H1 (cell line): ENCODE results near the gene DOP1A. TPM values are rescaled to one million over a fixed set of nuclear protein-coding genes. Genes with fewer than 3 reads are reported as not detected.

Experiments used
- CTCF ChIA-PET: fragments of 300-600 bp; sonication (Branson Sonifier 250); formaldehyde crosslinking; loops from one replicate; lab custom pipeline; 2021; ENCODE audit not compliant: partially characterized antibody; lab: Charles Lee
- POLR2A ChIA-PET: fragments of 300-600 bp; sonication (Branson Sonifier 250); formaldehyde crosslinking; loops from one replicate; lab custom pipeline; 2021; ENCODE audit warnings: inconsistent platforms; ENCODE audit not compliant: partially characterized antibody; lab: Charles Lee
- DNase-seq, 2 experiments: peaks; one replicate each; pipeline versions ENCODE4 v3.0.0 to v3.0.0-alpha.2; 2010 to 2022; ENCODE audit warnings: low spot score in 2 of 2, low read depth in 1 of 2, mixed read lengths in 1 of 2
- FAIRE-seq: peaks from 2 replicates; lab custom pipeline; 2011; peaks lifted over from hg19 to GRCh38; lab: Jason Lieb, UNC
- H2AFZ ChIP-seq: 2 replicates; pipeline ENCODE4 v1.8.1; 2012; ENCODE audit warnings: low read length, inconsistent platforms
- H2AK5ac ChIP-seq: 2 replicates; pipeline ENCODE4 v1.6.1; 2013; ENCODE audit warnings: low read depth, low read length
- H2BK120ac ChIP-seq: replicated peaks from 2 replicates; pipeline ENCODE3; 2013; ENCODE audit warnings: low read depth, low read length, inconsistent platforms
- H2BK12ac ChIP-seq: 2 replicates; pipeline ENCODE4 v1.6.1; 2013; ENCODE audit warnings: low read depth, low read length
- H2BK15ac ChIP-seq: 2 replicates; pipeline ENCODE4 v1.6.1; 2013; ENCODE audit warnings: low read length
- H2BK20ac ChIP-seq: 2 replicates; pipeline ENCODE4 v1.6.1; 2013; ENCODE audit warnings: low read length
- H2BK5ac ChIP-seq: 2 replicates; pipeline ENCODE4 v1.6.1; 2013; ENCODE audit warnings: low read depth, low read length
- H3K14ac ChIP-seq: 2 replicates; pipeline ENCODE4 v1.6.1; 2013; ENCODE audit warnings: inconsistent platforms; ENCODE audit not compliant: insufficient read length
- H3K18ac ChIP-seq: 2 replicates; pipeline ENCODE4 v1.6.1; 2013; ENCODE audit warnings: low read length; ENCODE audit errors: extremely low read depth
- H3K23ac ChIP-seq: 2 replicates; pipeline ENCODE4 v1.6.1; 2013; ENCODE audit warnings: inconsistent platforms; ENCODE audit not compliant: insufficient read length
- H3K23me2 ChIP-seq: 2 replicates; pipeline ENCODE4 v1.6.1; 2013; ENCODE audit warnings: low read depth, low read length
- H3K27ac ChIP-seq: 2 replicates; pipeline ENCODE4 v1.6.1; 2011; ENCODE audit warnings: low read depth, low read length, inconsistent platforms
- H3K27me3 ChIP-seq, 4 experiments: replicated peaks in 1 of 4; 1 replicate in 1 of 4; 2 replicates in 3 of 4; pipeline versions ENCODE4 v1.6.1 to v1.8.1; 2011 to 2013; ENCODE audit warnings: low read length in 3 of 4, mild to moderate bottlenecking in 3 of 4, inconsistent platforms in 2 of 4, mixed read lengths in 2 of 4, moderate library complexity in 1 of 4; ENCODE audit not compliant: control insufficient read depth in 3 of 4, insufficient read depth in 3 of 4; ENCODE audit errors: extremely low read depth in 1 of 4
- H3K36me3 ChIP-seq, 4 experiments: 2 replicates each; pipeline versions ENCODE4 v1.6.1 to v1.8.1; 2011 to 2013; ENCODE audit warnings: mild to moderate bottlenecking in 4 of 4, low read length in 3 of 4, moderate library complexity in 2 of 4, control low read depth in 1 of 4, inconsistent platforms in 1 of 4; ENCODE audit not compliant: insufficient read depth in 4 of 4, control insufficient read depth in 2 of 4
- H3K4ac ChIP-seq: replicated peaks from 2 replicates; pipeline ENCODE3; 2013; ENCODE audit warnings: low read length, low read depth, mixed read lengths, inconsistent platforms; ENCODE audit not compliant: insufficient read length
- H3K4me1 ChIP-seq, 4 experiments: replicated peaks in 1 of 4; 1 replicate in 1 of 4; 2 replicates in 3 of 4; pipeline versions ENCODE4 v1.6.1 to v1.8.1; 2011 to 2013; ENCODE audit warnings: low read length in 3 of 4, inconsistent platforms in 2 of 4, mixed read lengths in 1 of 4; ENCODE audit not compliant: insufficient read depth in 4 of 4, control insufficient read depth in 3 of 4
- H3K4me2 ChIP-seq, 2 experiments: 2 replicates each; pipeline versions ENCODE4 v1.6.1 to v1.8.1; 2011 to 2013; ENCODE audit warnings: low read depth in 2 of 2, low read length in 2 of 2, control low read depth in 1 of 2, inconsistent platforms in 1 of 2, mild to moderate bottlenecking in 1 of 2; ENCODE audit not compliant: insufficient read depth in 1 of 2
- H3K4me3 ChIP-seq, 4 experiments: fragments of 200-600, 300-600 bp in 1 of 4; sonication (generic), shearing (Covaris generic), sonication (Bioruptor Twin) in 1 of 4; 2 replicates each; pipeline versions ENCODE4 v1.5.1 to v1.8.1; 2011 to 2016; ENCODE audit warnings: low read length in 4 of 4, low read depth in 3 of 4, control low read depth in 2 of 4, inconsistent platforms in 2 of 4, mild to moderate bottlenecking in 2 of 4, mixed read lengths in 1 of 4, moderate library complexity in 1 of 4; ENCODE audit not compliant: insufficient read depth in 2 of 4; ENCODE audit errors: extremely low read depth in 1 of 4
- H3K56ac ChIP-seq: replicated peaks from 2 replicates; pipeline ENCODE3; 2013; ENCODE audit warnings: low read depth, mild to moderate bottlenecking, mixed read lengths, low read length, inconsistent platforms; ENCODE audit not compliant: insufficient read length
- H3K79me1 ChIP-seq: 2 replicates; pipeline ENCODE4 v1.6.1; 2013; ENCODE audit warnings: low read depth, low read length, control low read depth
- H3K79me2 ChIP-seq, 2 experiments: 2 replicates each; pipeline versions ENCODE4 v1.6.1 to v1.8.1; 2012 to 2013; ENCODE audit warnings: low read length in 2 of 2, mild to moderate bottlenecking in 2 of 2, inconsistent platforms in 1 of 2; ENCODE audit not compliant: insufficient read depth in 2 of 2, control insufficient read depth in 1 of 2
- H3K9ac ChIP-seq, 4 experiments: replicated peaks in 1 of 4; 1 replicate in 1 of 4; 2 replicates in 3 of 4; pipeline versions ENCODE4 v1.6.1 to v1.8.1; 2011 to 2013; ENCODE audit warnings: low read depth in 3 of 4, low read length in 3 of 4, control low read depth in 2 of 4, mild to moderate bottlenecking in 2 of 4, moderate library complexity in 2 of 4, inconsistent platforms in 1 of 4; ENCODE audit errors: extremely low read depth in 1 of 4
- H3K9me3 ChIP-seq, 2 experiments: 2 replicates each; pipeline versions ENCODE4 v1.6.1 to v1.8.1; 2012 to 2013; ENCODE audit warnings: mild to moderate bottlenecking in 2 of 2, moderate library complexity in 2 of 2, control low read depth in 1 of 2, inconsistent platforms in 1 of 2, low read depth in 1 of 2, low read length in 1 of 2, mixed read lengths in 1 of 2; ENCODE audit not compliant: insufficient read depth in 2 of 2
- H4K20me1 ChIP-seq, 2 experiments: replicated peaks in 1 of 2; 2 replicates each; pipeline versions ENCODE3 to v1.8.1; 2011 to 2013; ENCODE audit warnings: inconsistent platforms in 2 of 2, low read length in 2 of 2, mild to moderate bottlenecking in 1 of 2; ENCODE audit not compliant: insufficient read depth in 2 of 2, control insufficient read depth in 1 of 2
- H4K5ac ChIP-seq: 2 replicates; pipeline ENCODE4 v1.6.1; 2013; ENCODE audit warnings: low read length, low read depth, mixed read lengths, inconsistent platforms; ENCODE audit not compliant: insufficient read length
- H4K8ac ChIP-seq: 2 replicates; pipeline ENCODE4 v1.8.0; 2013; ENCODE audit warnings: mild to moderate bottlenecking, moderate library complexity, low read length, inconsistent platforms; ENCODE audit not compliant: insufficient read depth; ENCODE audit errors: extremely low read depth
- H4K91ac ChIP-seq: replicated peaks from 2 replicates; pipeline ENCODE3; 2013; ENCODE audit warnings: low read length, mixed read lengths, inconsistent platforms; ENCODE audit not compliant: insufficient read length
- CHD2 ChIP-seq: IDR thresholded peaks from 2 replicates; pipeline ENCODE4 v1.6.1; 2012; ENCODE audit warnings: low read length, improper control_type of control experiment
- WGBS, 2 experiments: shearing (Covaris generic) in 1 of 2; methylation state at CpG; one replicate each; pipeline versions ENCODE4 v1.1.6 to v1.1.7; 2013 to 2015; ENCODE audit warnings: low lambda C conversion rate in 2 of 2, mixed read lengths in 2 of 2, inconsistent platforms in 1 of 2, low coverage in 1 of 2, missing lambda C conversion rate in 1 of 2; ENCODE audit not compliant: insufficient replicate concordance in 2 of 2, insufficient coverage in 1 of 2, insufficient read length in 1 of 2; ENCODE audit errors: extremely low coverage in 1 of 2, missing lambda C conversion rate in 1 of 2; 5-methylcytosine and 5-hydroxymethylcytosine counted together
- polyA plus RNA-seq, 7 experiments: library from polyadenylated mRNA; depleted of rRNA in 3 of 7; stranded (reverse) in 5 of 7; unstranded in 2 of 7; fragments of >200 nt in 5 of 7; fragments of 200-250 nt in 2 of 7; gene quantifications; 1 replicate in 5 of 7; 2 replicates in 1 of 7; 4 replicates in 1 of 7; pipeline versions ENCODE4 v1.2.1 to v1.2.3, GENCODE V29; 2011 to 2013; ENCODE audit warnings: missing spikeins in 2 of 7, mixed read lengths in 2 of 7
- total RNA-seq: library from RNA; stranded (reverse); fragmentation: NEBNext Ultra II Directional; extraction: Animal tissue kit (Norgen Biotek cat#: 25700); gene quantifications from 2 replicates; pipeline ENCODE4 v1.2.1, GENCODE V29; 2021

DOP1A gene
- total and polyA plus RNA-seq, 2 of the 8 experiments (the other 6 are each of a cell fraction or from before 2014, with no cell fraction given), result 7.5 to 14.7 TPM

DNA sequence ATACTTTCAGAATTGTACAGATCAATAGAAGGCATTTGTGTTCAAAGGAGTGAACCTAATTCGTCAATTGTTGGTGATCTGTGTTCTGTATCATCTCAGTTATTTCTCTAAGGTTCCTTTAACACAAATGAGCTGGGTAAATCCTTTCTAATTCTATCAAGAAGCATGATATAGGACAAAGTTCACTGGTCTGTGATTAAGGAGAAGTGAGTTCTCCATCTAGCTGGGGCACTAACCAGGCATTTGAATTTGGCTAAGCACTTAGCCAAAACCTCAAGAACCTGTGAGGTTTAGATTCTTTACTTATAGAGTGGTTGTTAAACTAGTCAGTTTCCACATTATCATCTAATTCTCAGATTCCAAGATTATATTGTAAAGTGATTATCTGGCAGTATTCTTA, 50.3 kb downstream of the DOP1A start:
- H4K91ac ChIP-seq, result no peak overlapping the region
- POLR2A ChIA-PET, result no interaction called here
- H3K4ac ChIP-seq, result no peak overlapping the region
- no peak overlapping the region for H2BK15ac ChIP-seq
- no peak overlapping the region for H4K8ac ChIP-seq
- no peak overlapping the region for H3K14ac ChIP-seq
- H2BK20ac ChIP-seq, result no peak overlapping the region
- WGBS, 2 experiments, result 90% methylated on average over 1 of the region's 1 CpG; no CpG with 5 or more reads in 1 of the 2 experiments
- no peak overlapping the region for H2AK5ac ChIP-seq
- DNase-seq, result no peak
- no peaks in the 10 kb centered on the region for H3K27me3 ChIP-seq
- H3K79me2 ChIP-seq, result no peaks in the 10 kb centered on the region
- FAIRE-seq, result no peak
- H4K5ac ChIP-seq, result no peak overlapping the region
- no peaks in the 10 kb centered on the region for H3K23me2 ChIP-seq
- H3K79me1 ChIP-seq, result no peaks in the 10 kb centered on the region
- H2BK120ac ChIP-seq, result no peak overlapping the region
- CTCF ChIA-PET, result no interaction called here
- peaks cover 0 to 20% (median 0%) of the 10 kb centered on the region in 4 experiments; a peak in 1 of 8 replicates for H3K36me3 ChIP-seq
- H2BK5ac ChIP-seq, result no peak overlapping the region
- no peak overlapping the region for H3K27ac ChIP-seq
- no peak overlapping the region for H3K18ac ChIP-seq
- H2AFZ ChIP-seq, result no peak overlapping the region
- no peak overlapping the region for H3K4me2 ChIP-seq
- H3K9me3 ChIP-seq, result no peaks in the 10 kb centered on the region
- no peak for TF ChIP-seq CHD2
- H2BK12ac ChIP-seq, result no peak overlapping the region
- H3K4me3 ChIP-seq, result no peak overlapping the region
- no peaks in the 10 kb centered on the region for H4K20me1 ChIP-seq
- H3K9ac ChIP-seq, result no peak overlapping the region
- no peak overlapping the region for H3K56ac ChIP-seq
- H3K4me1 ChIP-seq, result no peaks in the 10 kb centered on the region
- no peak overlapping the region for H3K23ac ChIP-seq
